Ramos (cell line): ENCODE results near the gene GLRX5.

Experiments
- in situ Hi-C: fragments of 300-500 bp; cut with MboI; formaldehyde crosslinking; loops from one replicate; pipeline ENCODE4 v1.14.3; 2022; ENCODE audit warnings: low sequenced_read_pairs; ENCODE audit not compliant: unreplicated experiment

Gene GLRX5

GRCh38 chr14:95515596-95516552, 19.0 kb upstream of the GLRX5 start:
- in situ Hi-C loops = no loop called here

GRCh38 chr14:95516554-95517181, 18.2 kb upstream of the GLRX5 start, which contains the start of gene SYNE3:
TSS of gene SYNE3 (minus strand) at chr14:95516650. CDS start at chr14:95475821, 40,829 bp downstream.
- in situ Hi-C loops = no loop called here

- in situ Hi-C loops = no loop called here
These were observed 16.7 kb upstream of the GLRX5 start for GRCh38 chr14:95518045-95518751.

GRCh38 chr14:95519699-95520098, 15.2 kb upstream of the GLRX5 start:
- in situ Hi-C loops = no loop called here

- in situ Hi-C loops = no loop called here
These were observed 14.5 kb upstream of the GLRX5 start for GRCh38 chr14:95520346-95520745.

GRCh38 chr14:95521001-95521400, 13.8 kb upstream of the GLRX5 start:
- in situ Hi-C loops = no loop called here

GRCh38 chr14:95522116-95522515, 12.7 kb upstream of the GLRX5 start:
- in situ Hi-C loops = no loop called here

GRCh38 chr14:95522556-95522955, 12.3 kb upstream of the GLRX5 start:
- in situ Hi-C loops = no loop called here

- in situ Hi-C loops = no loop called here
These were observed 11.6 kb upstream of the GLRX5 start for GRCh38 chr14:95523051-95523814.

- in situ Hi-C loops = no loop called here
These were observed 10.9 kb upstream of the GLRX5 start for GRCh38 chr14:95523815-95524448.

- in situ Hi-C loops = loop anchor here (5.0 kb wide), 1 partner anchor 83 kb away; no protein-coding TSS in a partner anchor
These were observed 9.9 kb upstream of the GLRX5 start for GRCh38 chr14:95524706-95525512.

GRCh38 chr14:95525999-95526398, 8.9 kb upstream of the GLRX5 start:
- in situ Hi-C loops = loop anchor here (5.0 kb wide), 1 partner anchor 84 kb away; no protein-coding TSS in a partner anchor

- in situ Hi-C loops = loop anchor here (5.0 kb wide), 1 partner anchor 84 kb away; no protein-coding TSS in a partner anchor
These were observed 8.1 kb upstream of the GLRX5 start for GRCh38 chr14:95526483-95527386.

- in situ Hi-C loops = loop anchor here (5.0 kb wide), 1 partner anchor 85 kb away; no protein-coding TSS in a partner anchor
These were observed 7.4 kb upstream of the GLRX5 start for GRCh38 chr14:95527387-95528002.

GRCh38 chr14:95529216-95529615, 5.6 kb upstream of the GLRX5 start:
- in situ Hi-C loops = loop anchor here (5.0 kb wide), 1 partner anchor 87 kb away; no protein-coding TSS in a partner anchor

GRCh38 chr14:95530473-95531276, 4.2 kb upstream of the GLRX5 start:
- in situ Hi-C loops = no loop called here
